Hepatocyte (in vitro differentiated cells): ENCODE measurements around the gene WDR81.

ENCODE experiments used
- EZH2 ChIP-seq: fragments of 200-600 bp; sonication (generic); IDR thresholded peaks from 2 replicates; pipeline ENCODE4 v1.6.1; 2016; ENCODE audit warnings: antibody characterized with exemption, mild to moderate bottlenecking, borderline replicate concordance
- EZH2phosphoT487 ChIP-seq: fragments of 200-600 bp; sonication (generic); IDR thresholded peaks from one replicate; pipeline ENCODE4 v1.6.1; 2018; ENCODE audit warnings: antibody characterized with exemption, mild to moderate bottlenecking, low read depth, moderate library complexity; ENCODE audit not compliant: unreplicated experiment, severe bottlenecking
- TF ChIP-seq, protein P1 (sequence below): fragments of 200-600 bp; sonication (generic); IDR thresholded peaks from 2 replicates; pipeline ENCODE4 v1.5.1; 2016; ENCODE audit warnings: antibody characterized with exemption, mild to moderate bottlenecking; ENCODE audit not compliant: poor library complexity

DNA sequence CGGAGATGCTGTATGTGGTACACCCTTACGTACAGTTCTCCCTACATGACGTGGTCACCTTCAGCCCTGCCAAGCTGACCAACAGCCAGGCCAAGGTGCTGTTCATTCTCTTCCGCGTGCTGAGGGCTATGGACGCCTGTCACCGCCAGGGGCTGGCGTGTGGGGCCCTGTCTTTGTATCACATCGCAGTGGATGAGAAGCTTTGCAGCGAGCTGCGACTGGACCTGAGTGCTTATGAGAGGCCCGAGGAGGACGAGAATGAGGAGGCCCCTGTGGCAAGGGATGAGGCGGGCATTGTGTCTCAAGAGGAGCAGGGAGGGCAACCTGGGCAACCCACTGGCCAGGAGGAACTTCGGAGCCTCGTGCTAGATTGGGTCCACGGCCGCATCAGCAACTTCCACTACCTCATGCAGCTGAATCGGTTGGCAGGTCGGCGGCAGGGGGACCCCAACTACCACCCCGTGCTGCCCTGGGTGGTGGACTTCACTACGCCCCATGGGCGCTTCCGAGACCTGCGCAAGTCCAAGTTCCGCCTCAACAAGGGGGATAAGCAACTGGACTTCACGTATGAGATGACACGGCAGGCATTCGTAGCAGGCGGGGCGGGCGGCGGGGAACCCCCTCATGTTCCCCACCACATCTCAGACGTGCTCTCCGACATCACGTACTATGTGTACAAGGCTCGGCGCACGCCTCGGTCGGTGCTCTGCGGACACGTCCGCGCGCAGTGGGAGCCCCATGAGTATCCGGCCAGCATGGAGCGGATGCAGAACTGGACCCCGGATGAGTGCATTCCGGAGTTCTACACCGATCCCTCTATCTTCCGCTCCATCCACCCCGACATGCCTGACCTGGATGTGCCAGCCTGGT lies 1.4 kb downstream of the WDR81 start:
- TF ChIP-seq EZH2 (no peak), EZH2phosphoT487 (no peak)
- TF ChIP-seq, protein P1, sequence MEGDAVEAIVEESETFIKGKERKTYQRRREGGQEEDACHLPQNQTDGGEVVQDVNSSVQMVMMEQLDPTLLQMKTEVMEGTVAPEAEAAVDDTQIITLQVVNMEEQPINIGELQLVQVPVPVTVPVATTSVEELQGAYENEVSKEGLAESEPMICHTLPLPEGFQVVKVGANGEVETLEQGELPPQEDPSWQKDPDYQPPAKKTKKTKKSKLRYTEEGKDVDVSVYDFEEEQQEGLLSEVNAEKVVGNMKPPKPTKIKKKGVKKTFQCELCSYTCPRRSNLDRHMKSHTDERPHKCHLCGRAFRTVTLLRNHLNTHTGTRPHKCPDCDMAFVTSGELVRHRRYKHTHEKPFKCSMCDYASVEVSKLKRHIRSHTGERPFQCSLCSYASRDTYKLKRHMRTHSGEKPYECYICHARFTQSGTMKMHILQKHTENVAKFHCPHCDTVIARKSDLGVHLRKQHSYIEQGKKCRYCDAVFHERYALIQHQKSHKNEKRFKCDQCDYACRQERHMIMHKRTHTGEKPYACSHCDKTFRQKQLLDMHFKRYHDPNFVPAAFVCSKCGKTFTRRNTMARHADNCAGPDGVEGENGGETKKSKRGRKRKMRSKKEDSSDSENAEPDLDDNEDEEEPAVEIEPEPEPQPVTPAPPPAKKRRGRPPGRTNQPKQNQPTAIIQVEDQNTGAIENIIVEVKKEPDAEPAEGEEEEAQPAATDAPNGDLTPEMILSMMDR: no peak
